ENCODE results near the gene LDAF1.
"Not testable (repeated sequence)": the region's sequence is repeated elsewhere in the genome, so short reads cannot be mapped to it uniquely, and the experiment has no call there.

LDAF1 gene

DNA sequence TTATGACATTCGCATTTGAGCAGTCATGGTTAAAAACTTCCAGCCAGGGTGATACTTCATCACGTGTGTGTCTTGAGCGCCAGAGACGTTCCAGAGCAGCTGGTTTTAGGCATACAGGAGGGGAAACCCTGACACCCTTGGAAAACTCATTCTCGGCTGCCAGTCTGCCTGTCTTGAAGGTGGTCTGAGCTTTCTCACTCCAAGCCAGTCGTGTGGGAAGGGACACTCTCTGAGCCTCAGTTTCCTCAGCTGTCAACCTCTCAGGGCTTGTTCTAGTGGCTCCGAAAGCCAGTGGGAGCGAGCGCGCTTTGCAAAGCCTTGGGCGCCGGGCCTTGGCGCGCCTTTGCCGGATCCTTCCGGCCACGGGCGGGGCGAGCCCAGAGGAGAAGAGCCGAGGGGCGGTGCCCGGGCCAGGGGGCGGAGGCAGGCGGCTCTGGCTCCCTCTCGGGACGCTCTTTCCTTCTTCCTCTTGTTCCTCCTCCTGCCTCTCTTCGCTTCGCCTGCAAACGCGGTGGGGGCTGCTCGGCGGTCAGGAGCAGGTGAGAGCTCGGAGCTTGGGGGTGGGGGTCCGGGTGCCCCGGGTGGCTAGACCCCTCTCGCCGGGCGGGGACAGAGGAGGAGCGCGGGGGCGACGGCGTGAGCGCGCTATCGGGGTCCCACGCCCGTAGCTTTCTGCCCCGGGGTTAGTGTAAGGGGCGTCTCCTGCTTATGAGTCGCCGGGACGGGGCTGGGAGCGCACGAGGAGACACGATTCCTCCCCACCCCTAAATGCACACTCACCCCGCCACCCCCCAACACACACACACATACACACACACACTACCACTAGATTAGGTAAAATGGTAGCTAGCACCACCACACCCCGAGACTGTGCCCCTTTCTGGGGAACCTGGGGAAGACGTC is at the start of gene LDAF1:
Gene LDAF1, plus strand, starts transcription at position 467 of the 903 bp plus-strand sequence. CDS start 2,509 bp downstream, outside the sequence.
- peak within 1 kb of the TSS; percentile 62 for H3K27ac ChIP-seq
- TF ChIP-seq CTCF (conservative IDR thresholded peaks at IDR 0.05), result no peak

DNA sequence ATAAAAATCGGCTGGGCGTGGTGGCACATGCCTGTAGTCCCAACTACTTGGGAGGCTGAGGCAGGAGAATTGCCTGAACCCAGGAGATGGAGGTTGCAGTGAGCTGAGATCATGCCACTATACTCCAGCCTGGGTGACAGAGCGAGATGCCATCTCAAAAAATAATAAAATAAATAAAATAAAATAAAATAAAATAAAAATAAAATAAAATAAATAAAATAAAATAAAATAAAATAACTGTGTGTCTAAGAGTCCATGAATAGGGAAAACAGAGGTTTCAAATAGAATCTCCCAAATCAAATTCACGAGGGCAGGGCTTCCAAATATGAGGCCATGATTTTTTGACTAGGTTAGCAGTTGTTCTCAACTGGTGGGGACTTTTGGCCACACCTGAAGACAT is 42.9 kb upstream of the LDAF1 start:
- H3K27ac ChIP-seq, result not testable (repeated sequence)

DNA sequence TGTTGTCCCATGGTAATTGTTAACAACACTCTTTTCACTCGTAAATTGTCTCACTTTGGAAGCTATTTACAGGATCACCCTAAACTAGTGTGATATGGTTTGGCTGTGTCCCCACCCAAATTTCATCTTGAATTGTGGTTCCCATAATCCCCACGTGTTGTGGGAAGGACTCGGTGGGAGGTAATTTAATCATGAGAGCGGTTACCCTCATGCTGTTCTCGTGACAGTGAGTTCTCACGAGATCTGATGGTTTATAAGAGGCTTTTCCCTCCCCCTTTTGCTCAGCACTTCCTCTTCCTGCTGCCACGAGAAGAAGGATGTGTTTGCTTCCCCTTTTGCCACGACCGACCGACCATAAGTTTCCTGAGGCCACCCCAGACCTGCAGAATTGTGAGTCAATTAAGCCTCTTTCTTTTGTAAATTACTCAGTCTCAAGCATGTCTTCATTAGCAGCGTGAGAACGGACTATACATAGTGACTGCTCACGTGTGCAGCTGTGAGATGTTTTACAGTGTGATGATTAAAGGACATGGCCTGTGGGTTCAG is 42.3 kb upstream of the LDAF1 start:
- no peak overlapping the region for H3K27ac ChIP-seq
- no peak for TF ChIP-seq CTCF (conservative IDR thresholded peaks at IDR 0.05)

GRCh38 chr16:21117567-21117966 is 40.9 kb upstream of the LDAF1 start:
- H3K27ac ChIP-seq, result no peak overlapping the region
- TF ChIP-seq CTCF (conservative IDR thresholded peaks at IDR 0.05), result no peak

DNA sequence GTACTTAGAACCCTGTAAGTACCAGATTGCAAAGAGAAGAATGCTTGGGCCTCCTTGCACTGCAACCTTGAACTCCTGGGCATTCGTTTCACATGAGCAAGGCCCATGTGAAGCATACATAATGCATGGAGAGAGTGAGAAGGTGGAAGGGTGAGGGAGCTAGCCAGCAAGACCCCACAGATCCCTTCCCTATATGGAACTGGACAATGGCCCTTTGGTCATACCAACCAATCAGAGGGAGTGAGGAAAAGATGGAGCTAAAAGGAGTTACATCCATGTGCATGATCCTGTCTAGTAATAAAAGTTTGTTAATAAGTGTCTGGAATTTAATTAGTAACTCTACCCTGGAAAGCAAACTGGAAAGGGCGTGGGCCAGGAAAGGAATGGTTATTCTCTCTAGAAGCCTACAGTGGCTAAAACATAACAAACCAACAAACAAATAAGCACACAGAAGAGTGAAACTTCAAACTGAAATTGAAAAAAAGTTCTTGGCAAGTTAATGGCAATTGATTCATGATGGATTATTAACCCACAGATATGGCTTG is 37.4 kb upstream of the LDAF1 start:
- TF ChIP-seq CTCF (conservative IDR thresholded peaks at IDR 0.05), result no peak

GRCh38 chr16:21125191-21125590 is 33.3 kb upstream of the LDAF1 start:
- no peak overlapping the region for H3K27ac ChIP-seq
- TF ChIP-seq CTCF (conservative IDR thresholded peaks at IDR 0.05), result no peak

More for the DNA sequence above, 37.4 kb upstream of the LDAF1 start:
- no peak overlapping the region for H3K27ac ChIP-seq

GRCh38 chr16:21126518-21126917 is 32.0 kb upstream of the LDAF1 start:
- no peak for TF ChIP-seq CTCF (conservative IDR thresholded peaks at IDR 0.05)
- H3K27ac ChIP-seq, result no peak overlapping the region

DNA sequence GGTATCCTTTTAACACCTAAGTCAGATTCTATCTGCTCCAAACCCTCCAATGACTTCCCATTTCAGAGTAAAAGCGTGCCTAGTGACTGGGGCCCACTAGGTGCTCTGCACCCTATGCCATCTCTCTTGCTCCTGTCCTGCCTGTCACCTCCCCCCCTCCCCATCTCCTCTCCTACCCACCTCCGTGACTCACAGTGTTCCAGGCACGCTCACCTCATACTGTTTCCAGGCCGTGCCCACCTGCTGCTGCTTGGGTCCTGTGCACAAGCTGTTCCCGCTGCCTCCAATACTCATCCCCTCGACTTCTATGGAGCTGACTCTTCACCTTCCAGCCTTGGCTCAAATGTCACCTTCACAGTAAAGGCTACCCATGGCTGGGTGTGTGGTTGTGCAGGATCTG is 29.5 kb upstream of the LDAF1 start:
- TF ChIP-seq CTCF (conservative IDR thresholded peaks at IDR 0.05), result no peak
- H3K27ac ChIP-seq, result no peak overlapping the region
